Right lobe of liver (tissue), 6 donors: ENCODE data around the gene TMEM131. TPM values are rescaled to one million over a fixed set of nuclear protein-coding genes. Genes with fewer than 3 reads are reported as not detected.

Experiments
- ATAC-seq, 4 donors: fragments of 200-7000 bp; cut with Tn5 transposase; one replicate each; pipeline ENCODE4 v1.9.1; 2020; ENCODE audit warnings: mild to moderate bottlenecking in 4 of 4, moderate library complexity in 4 of 4
- DNase-seq, 3 donors: peaks; one replicate each; pipeline ENCODE4 v3.0.0-alpha.2; 2020
- H3K27ac ChIP-seq, 3 donors: fragments of 200-600 bp; one replicate each; pipeline ENCODE4 v1.8.0; 2022
- H3K27me3 ChIP-seq, 2 donors: fragments of 200-600 bp; one replicate each; pipeline ENCODE4 v1.8.0; 2022
- H3K36me3 ChIP-seq, 4 donors: fragments of 200-600 bp; sonication (generic) in 1 of 4; one replicate each; pipeline versions ENCODE4 v1.5.1 to v1.8.0; 2017 to 2022; ENCODE audit warnings: control low read depth in 1 of 4
- H3K4me1 ChIP-seq, 4 donors: fragments of 200-600 bp; sonication (generic) in 1 of 4; one replicate each; pipeline versions ENCODE4 v1.5.1 to v1.8.0; 2017 to 2022; ENCODE audit warnings: control low read depth in 1 of 4
- H3K4me3 ChIP-seq, 3 donors: fragments of 200-600 bp; one replicate each; pipeline ENCODE4 v1.8.0; 2022
- H3K9me3 ChIP-seq, 4 donors: fragments of 200-600 bp; sonication (generic) in 1 of 4; one replicate each; pipeline versions ENCODE4 v1.5.1 to v1.8.0; 2017 to 2022; ENCODE audit warnings: control low read depth in 1 of 4
- CTCF ChIP-seq, 4 donors: fragments of 200-600 bp in 3 of 4; fragments of 450-650 bp in 1 of 4; IDR thresholded peaks; one replicate each; pipeline versions ENCODE4 v1.5.1 to v1.8.0; 2016 to 2022; ENCODE audit warnings: antibody characterized with exemption in 4 of 4, mild to moderate bottlenecking in 2 of 4
- POLR2A ChIP-seq: fragments of 450-650 bp; IDR thresholded peaks from one replicate; pipeline ENCODE4 v1.6.1; 2017; ENCODE audit warnings: antibody characterized with exemption, mild to moderate bottlenecking
- WGBS: methylation state at CpG from one replicate; pipeline ENCODE4 v1.1.6; 2018; ENCODE audit warnings: low coverage, low lambda C conversion rate; ENCODE audit not compliant: insufficient coverage; ENCODE audit errors: missing lambda C conversion rate; 5-methylcytosine and 5-hydroxymethylcytosine counted together
- intact Hi-C, 2 donors: fragments of 100-400 bp; cut with DNase I; formaldehyde crosslinking; loops; one replicate each; pipeline versions ENCODE4 v1.11.2 to v1.14.1; 2022
- total RNA-seq, 6 experiments: library from RNA; depleted of rRNA in 2 of 6; stranded (reverse); fragments of >200 nt in 2 of 6; fragmentation: NEBNext Ultra II Directional in 3 of 6; extraction: Animal tissue kit (Norgen Biotek cat#: 25700) in 3 of 6; gene quantifications; one replicate each; pipeline versions ENCODE4 v1.1.0 to v1.2.4, GENCODE V29; 2016 to 2023
- donor health status: DM: no; HTN: yes; CAD: no.
- donor health status: DM: no; HTN: no; CAD: no.
- donor health status: DM: no; HTN: no; CAD: no.
- donor health status: DM: no; HTN: yes; CAD: no.
- donor health status: DM: no; HTN: yes; CAD: no.

Gene TMEM131
- total RNA-seq, 6 experiments from 2014 or later = 14.8 to 34.0 (median 17.8) TPM

GRCh38 chr2:97723156-97724072 is 272.3 kb downstream of the TMEM131 start:
- ATAC-seq (no peak), DNase-seq (peak in 1 of 3 donors; percentile 43)
- H3K4me1 ChIP-seq = no peaks in the 10 kb centered on the region
- intact Hi-C loops = loop anchor here in 1 of 2 donors (5.0 kb wide), 1 partner anchor 759 kb away; no protein-coding TSS in a partner anchor
- H3K27me3 ChIP-seq = no peaks in the 10 kb centered on the region
- no peak overlapping the region for H3K4me3 ChIP-seq
- H3K9me3 ChIP-seq = no peaks in the 10 kb centered on the region
- no peak for TF ChIP-seq CTCF (IDR thresholded peaks at IDR 0.05)
- TF ChIP-seq POLR2A = no peak
- 82% methylated on average over 23 of the region's 37 CpGs for WGBS
- no peak overlapping the region for H3K27ac ChIP-seq
- H3K36me3 ChIP-seq = no peaks in the 10 kb centered on the region

GRCh38 chr2:97722227-97722626 is 273.5 kb downstream of the TMEM131 start:
- Histone ChIP-seq H3K36me3 (no peaks in the 10 kb centered on the region), H3K27ac (no peak overlapping the region), H3K9me3 (no peaks in the 10 kb centered on the region), H3K4me3 (no peak overlapping the region), H3K4me1 (no peaks in the 10 kb centered on the region), H3K27me3 (no peaks in the 10 kb centered on the region)
- WGBS = 94% methylated on average over 5 of the region's 6 CpGs
- no peak for ATAC-seq
- DNase-seq = peak in 1 of 3 donors; percentile 3
- TF ChIP-seq POLR2A (no peak), CTCF (IDR thresholded peaks at IDR 0.05) (no peak)
- intact Hi-C loops = loop anchor here in 1 of 2 donors (5.0 kb wide), 1 partner anchor 760 kb away; no protein-coding TSS in a partner anchor

- no peaks in the 10 kb centered on the region for H3K27me3 ChIP-seq
- no peak overlapping the region for H3K4me3 ChIP-seq
- intact Hi-C loops = loop anchor here in 1 of 2 donors (5.0 kb wide), 1 partner anchor 762 kb away; no protein-coding TSS in a partner anchor
- no peak for ATAC-seq
- TF ChIP-seq CTCF (IDR thresholded peaks at IDR 0.05) (no peak), POLR2A (no peak)
- no peaks in the 10 kb centered on the region for H3K4me1 ChIP-seq
- no peak for DNase-seq
- no peaks in the 10 kb centered on the region for H3K36me3 ChIP-seq
- no peaks in the 10 kb centered on the region for H3K9me3 ChIP-seq
- H3K27ac ChIP-seq = no peak overlapping the region
- 57% methylated on average over 1 of the region's 2 CpGs for WGBS
These were observed 275.0 kb downstream of the TMEM131 start for GRCh38 chr2:97720746-97721145.

GRCh38 chr2:97719362-97720155 is 276.2 kb downstream of the TMEM131 start:
- no peaks in the 10 kb centered on the region for H3K36me3 ChIP-seq
- no peaks in the 10 kb centered on the region for H3K4me1 ChIP-seq
- peak in 1 of 3 donors; percentile 19 for DNase-seq
- no peak overlapping the region for H3K27ac ChIP-seq
- intact Hi-C loops = loop anchor here in 1 of 2 donors (5.0 kb wide), 1 partner anchor 763 kb away; no protein-coding TSS in a partner anchor
- ATAC-seq = no peak
- no peak overlapping the region for H3K4me3 ChIP-seq
- WGBS = 90% methylated on average over 16 of the region's 16 CpGs
- H3K9me3 ChIP-seq = no peaks in the 10 kb centered on the region
- H3K27me3 ChIP-seq = no peaks in the 10 kb centered on the region
- TF ChIP-seq POLR2A = no peak
- no peak for TF ChIP-seq CTCF (IDR thresholded peaks at IDR 0.05)
